Mammary epithelial cell (primary cell): ENCODE measurements around the gene TAS2R46.

Experiments used
- EZH2 ChIP-seq: IDR thresholded peaks from 2 replicates; pipeline ENCODE4 v1.6.1; 2012; ENCODE audit warnings: low read length, inconsistent platforms, borderline replicate concordance
- TF ChIP-seq, protein P1 (sequence below), 2 donors: IDR thresholded peaks in 1 of 2; conservative IDR thresholded peaks in 1 of 2; 2 replicates each; pipeline ENCODE4 v1.5.1; 2011 to 2012; ENCODE audit warnings: inconsistent platforms in 2 of 2, low read length in 2 of 2, mild to moderate bottlenecking in 2 of 2, control low read depth in 1 of 2, low read depth in 1 of 2; ENCODE audit not compliant: insufficient read depth in 1 of 2; ENCODE audit errors: extremely low read depth in 1 of 2

DNA sequence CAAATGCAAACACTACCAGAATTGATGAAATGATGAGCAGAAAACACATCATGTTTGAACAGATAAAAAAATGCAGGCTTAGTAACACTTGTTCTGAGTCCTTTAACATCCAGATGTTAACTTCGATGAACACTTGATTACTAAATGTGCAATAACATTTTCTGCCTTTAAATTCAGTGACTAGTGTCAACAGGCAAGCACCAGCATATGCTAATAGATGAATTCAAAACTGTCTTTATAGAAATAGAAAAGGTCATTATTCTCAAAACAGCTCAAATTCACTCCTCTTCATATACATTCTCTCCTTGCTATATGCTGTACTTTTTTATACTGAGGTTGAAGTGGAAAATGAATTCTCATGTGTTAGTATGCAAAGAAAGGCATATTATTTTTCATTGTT lies 39.6 kb downstream of the TAS2R46 start, which contains the start of gene TAS2R19:
- TF ChIP-seq, protein P1, sequence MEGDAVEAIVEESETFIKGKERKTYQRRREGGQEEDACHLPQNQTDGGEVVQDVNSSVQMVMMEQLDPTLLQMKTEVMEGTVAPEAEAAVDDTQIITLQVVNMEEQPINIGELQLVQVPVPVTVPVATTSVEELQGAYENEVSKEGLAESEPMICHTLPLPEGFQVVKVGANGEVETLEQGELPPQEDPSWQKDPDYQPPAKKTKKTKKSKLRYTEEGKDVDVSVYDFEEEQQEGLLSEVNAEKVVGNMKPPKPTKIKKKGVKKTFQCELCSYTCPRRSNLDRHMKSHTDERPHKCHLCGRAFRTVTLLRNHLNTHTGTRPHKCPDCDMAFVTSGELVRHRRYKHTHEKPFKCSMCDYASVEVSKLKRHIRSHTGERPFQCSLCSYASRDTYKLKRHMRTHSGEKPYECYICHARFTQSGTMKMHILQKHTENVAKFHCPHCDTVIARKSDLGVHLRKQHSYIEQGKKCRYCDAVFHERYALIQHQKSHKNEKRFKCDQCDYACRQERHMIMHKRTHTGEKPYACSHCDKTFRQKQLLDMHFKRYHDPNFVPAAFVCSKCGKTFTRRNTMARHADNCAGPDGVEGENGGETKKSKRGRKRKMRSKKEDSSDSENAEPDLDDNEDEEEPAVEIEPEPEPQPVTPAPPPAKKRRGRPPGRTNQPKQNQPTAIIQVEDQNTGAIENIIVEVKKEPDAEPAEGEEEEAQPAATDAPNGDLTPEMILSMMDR (conservative IDR thresholded peaks at IDR 0.05 in 1 of 2, IDR thresholded peaks at IDR 0.05 in 1 of 2; ENCODE audit: extremely low read depth in 1 of 2, insufficient read depth in 1 of 2, low read depth in 1 of 2, low read length in 2 of 2): no peak
- no peak for TF ChIP-seq EZH2
